Esophagus muscularis mucosa (tissue), 4 donors: ENCODE data around the gene LRRTM4.

Experiments
- CTCF ChIP-seq, 3 experiments: fragments of 200-600 bp in 2 of 3; fragments of 450-650 bp in 1 of 3; sonication (generic) in 2 of 3; IDR thresholded peaks; one replicate each; pipeline ENCODE4 v1.5.1; 2017 to 2019; ENCODE audit warnings: antibody characterized with exemption in 3 of 3, mild to moderate bottlenecking in 2 of 3, moderate library complexity in 1 of 3
- EP300 ChIP-seq: sonication (generic); formaldehyde crosslinking; IDR thresholded peaks from one replicate; pipeline ENCODE4 v1.6.1; 2017; ENCODE audit warnings: antibody characterized with exemption
- POLR2AphosphoS5 ChIP-seq, 2 donors: sonication (generic); formaldehyde crosslinking; IDR thresholded peaks; one replicate each; pipeline ENCODE4 v1.6.1; 2017; ENCODE audit warnings: antibody characterized with exemption in 2 of 2

- no peak for TF ChIP-seq CTCF (IDR thresholded peaks at IDR 0.05)
- no peak for TF ChIP-seq EP300
- TF ChIP-seq POLR2AphosphoS5 (IDR thresholded peaks at IDR 0.05): no peak
Observed at GRCh38 chr2:77054938-77055337, 467.2 kb downstream of the LRRTM4 start.
